K562 (cell line): ENCODE results near the gene TOP3A. TPM values are rescaled to one million over a fixed set of nuclear protein-coding genes. Genes with fewer than 3 reads are reported as not detected.

Experiments
- CTCF ChIP-seq, 3 experiments: IDR thresholded peaks in 2 of 3; conservative IDR thresholded peaks in 1 of 3; 2 replicates each; pipeline ENCODE4 v1.5.1; 2011 to 2012; ENCODE audit warnings: low read length in 3 of 3, mild to moderate bottlenecking in 3 of 3, control low read depth in 2 of 3, improper control_type of control experiment in 1 of 3, inconsistent platforms in 1 of 3, low read depth in 1 of 3, mixed read lengths in 1 of 3, moderate library complexity in 1 of 3; ENCODE audit not compliant: insufficient read depth in 2 of 3
- DACH1 ChIP-seq: fragments of 450-650 bp; IDR thresholded peaks from 2 replicates; pipeline ENCODE4 v1.6.1; 2018; ENCODE audit not compliant: partially characterized antibody
- RAD21 ChIP-seq, 2 experiments: fragments of 250-450 bp in 1 of 2; fragments of 450-650 bp in 1 of 2; sonication (Bioruptor Pico) in 1 of 2; formaldehyde crosslinking in 1 of 2; IDR thresholded peaks in 1 of 2; conservative IDR thresholded peaks in 1 of 2; 2 replicates each; pipeline versions ENCODE4 v1.4.0 to v1.8.0; 2020 to 2022; ENCODE audit warnings: mild to moderate bottlenecking in 2 of 2, moderate library complexity in 1 of 2
- polyA plus RNA-seq, 8 experiments: library from polyadenylated mRNA; depleted of rRNA in 4 of 8; stranded (reverse) in 5 of 8; unstranded in 3 of 8; fragments of >200 nt; fragmentation: Nextera tagmentation in 2 of 8; fragmentation: Illumina TruSeq in 1 of 8; extraction: Ambion mirVana in 2 of 8; extraction: Trizol in 1 of 8; gene quantifications; 2 replicates each; pipeline versions ENCODE4 v1.2.1 to v1.2.3, GENCODE V29; 2011 to 2014; ENCODE audit warnings: inconsistent platforms in 1 of 8, missing spikeins in 1 of 8
- total RNA-seq, 7 experiments: library from RNA; depleted of rRNA in 6 of 7; stranded (reverse); fragments of >200 nt in 6 of 7; fragmentation: Illumina TruSeq in 2 of 7; extraction: Trizol in 2 of 7; gene quantifications; 2 replicates each; pipeline versions ENCODE4 v1.2.1 to v1.2.3, GENCODE V29; 2011 to 2021; ENCODE audit warnings: low replicate concordance in 1 of 7
- TF ChIP-seq, protein P1 (sequence below), 2 experiments: fragments of 450-650 bp; formaldehyde crosslinking in 1 of 2; IDR thresholded peaks; 2 replicates each; pipeline versions ENCODE4 v1.4.0 to v1.6.1; 2014 to 2020; ENCODE audit warnings: mild to moderate bottlenecking in 2 of 2, borderline replicate concordance in 1 of 2, low read depth in 1 of 2

The TOP3A gene
- total and polyA plus RNA-seq, 9 of the 15 experiments (the other 6 are each of a cell fraction or from before 2014, with no cell fraction given): 5.2 to 49.7 (median 24.7) TPM

GRCh38 chr17:18319604-18320256 is 4.9 kb upstream of the TOP3A start (continued):
- TF ChIP-seq, protein P1, sequence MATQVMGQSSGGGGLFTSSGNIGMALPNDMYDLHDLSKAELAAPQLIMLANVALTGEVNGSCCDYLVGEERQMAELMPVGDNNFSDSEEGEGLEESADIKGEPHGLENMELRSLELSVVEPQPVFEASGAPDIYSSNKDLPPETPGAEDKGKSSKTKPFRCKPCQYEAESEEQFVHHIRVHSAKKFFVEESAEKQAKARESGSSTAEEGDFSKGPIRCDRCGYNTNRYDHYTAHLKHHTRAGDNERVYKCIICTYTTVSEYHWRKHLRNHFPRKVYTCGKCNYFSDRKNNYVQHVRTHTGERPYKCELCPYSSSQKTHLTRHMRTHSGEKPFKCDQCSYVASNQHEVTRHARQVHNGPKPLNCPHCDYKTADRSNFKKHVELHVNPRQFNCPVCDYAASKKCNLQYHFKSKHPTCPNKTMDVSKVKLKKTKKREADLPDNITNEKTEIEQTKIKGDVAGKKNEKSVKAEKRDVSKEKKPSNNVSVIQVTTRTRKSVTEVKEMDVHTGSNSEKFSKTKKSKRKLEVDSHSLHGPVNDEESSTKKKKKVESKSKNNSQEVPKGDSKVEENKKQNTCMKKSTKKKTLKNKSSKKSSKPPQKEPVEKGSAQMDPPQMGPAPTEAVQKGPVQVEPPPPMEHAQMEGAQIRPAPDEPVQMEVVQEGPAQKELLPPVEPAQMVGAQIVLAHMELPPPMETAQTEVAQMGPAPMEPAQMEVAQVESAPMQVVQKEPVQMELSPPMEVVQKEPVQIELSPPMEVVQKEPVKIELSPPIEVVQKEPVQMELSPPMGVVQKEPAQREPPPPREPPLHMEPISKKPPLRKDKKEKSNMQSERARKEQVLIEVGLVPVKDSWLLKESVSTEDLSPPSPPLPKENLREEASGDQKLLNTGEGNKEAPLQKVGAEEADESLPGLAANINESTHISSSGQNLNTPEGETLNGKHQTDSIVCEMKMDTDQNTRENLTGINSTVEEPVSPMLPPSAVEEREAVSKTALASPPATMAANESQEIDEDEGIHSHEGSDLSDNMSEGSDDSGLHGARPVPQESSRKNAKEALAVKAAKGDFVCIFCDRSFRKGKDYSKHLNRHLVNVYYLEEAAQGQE (IDR thresholded peaks at IDR 0.05; ENCODE audit: borderline replicate concordance): peak; percentile 62; the same call in 1 of the 2 replicates
- TF ChIP-seq, protein P1 (CRISPR knock-in tag; IDR thresholded peaks at IDR 0.05; ENCODE audit: low read depth): no peak
- TF ChIP-seq DACH1 (no peak), CTCF (IDR thresholded peaks at IDR 0.05 in 2 of 3, conservative IDR thresholded peaks at IDR 0.05 in 1 of 3; ENCODE audit: insufficient read depth in 2 of 3, low read depth in 1 of 3, low read length in 3 of 3) (peak; percentile 46 to 56 (median 49); a peak in 5 of 6 replicates), RAD21 (CRISPR knock-in tag; conservative IDR thresholded peaks at IDR 0.05 in 1 of 2, IDR thresholded peaks at IDR 0.05 in 1 of 2) (peak in 1 of 2 experiments; percentile 50; a peak in 3 of 4 replicates)
